DMS53 treated with DMSO at 0.1 percent for 48 hours (cell line): Measurements from ENCODE around the gene KCNQ5.
A peak's percentile ranks its signal among the peaks of the same experiment; 100 is the strongest.
"Not testable (repeated sequence)": the region's sequence is repeated elsewhere in the genome, so short reads cannot be mapped to it uniquely, and the experiment has no call there.

Experiments used
- DNase-seq: peaks from one replicate; lab custom pipeline; 2025; ENCODE audit not compliant: unreplicated experiment; lab: John Stamatoyannopoulos, UW

KCNQ5 gene

GRCh38 chr6:72947534-72947933, 325.7 kb downstream of the KCNQ5 start:
- DNase-seq, result no peak

- no peak for DNase-seq
Observed at GRCh38 chr6:72948153-72948552, 326.3 kb downstream of the KCNQ5 start.

GRCh38 chr6:72950114-72950860, 328.4 kb downstream of the KCNQ5 start:
- DNase-seq, result peak; percentile 68

GRCh38 chr6:72952808-72953630, 331.2 kb downstream of the KCNQ5 start:
- peak; percentile 95 for DNase-seq

- no peak for DNase-seq
Observed at GRCh38 chr6:72953971-72954381, 332.1 kb downstream of the KCNQ5 start.

GRCh38 chr6:72954716-72955115, 332.9 kb downstream of the KCNQ5 start:
- no peak for DNase-seq

GRCh38 chr6:72955666-72956065, 333.8 kb downstream of the KCNQ5 start:
- no peak for DNase-seq

GRCh38 chr6:72956272-72956671, 334.4 kb downstream of the KCNQ5 start:
- no peak for DNase-seq

- DNase-seq, result no peak
Observed at GRCh38 chr6:72959821-72960220, 338.0 kb downstream of the KCNQ5 start.

GRCh38 chr6:72963946-72964345, 342.1 kb downstream of the KCNQ5 start:
- no peak for DNase-seq

- peak; percentile 18 for DNase-seq
Observed at GRCh38 chr6:72966628-72967280, 344.9 kb downstream of the KCNQ5 start.

GRCh38 chr6:72967329-72967728, 345.5 kb downstream of the KCNQ5 start:
- no peak for DNase-seq

GRCh38 chr6:72968704-72969103, 346.8 kb downstream of the KCNQ5 start:
- peak; percentile 96 for DNase-seq

GRCh38 chr6:72969666-72970065, 347.8 kb downstream of the KCNQ5 start:
- DNase-seq, result peak; percentile 51

- DNase-seq, result peak; percentile 55
Observed at GRCh38 chr6:72972579-72972978, 350.7 kb downstream of the KCNQ5 start.

- DNase-seq, result peak; percentile 90
Observed at GRCh38 chr6:72974276-72974675, 352.4 kb downstream of the KCNQ5 start.

- no peak for DNase-seq
Observed at GRCh38 chr6:72975352-72975752, 353.5 kb downstream of the KCNQ5 start.

- no peak for DNase-seq
Observed at GRCh38 chr6:72976484-72976883, 354.6 kb downstream of the KCNQ5 start.

- DNase-seq, result peak; percentile 69
Observed at GRCh38 chr6:72977114-72977513, 355.2 kb downstream of the KCNQ5 start.

- DNase-seq, result not testable (repeated sequence)
Observed at GRCh38 chr6:72978808-72979207, 356.9 kb downstream of the KCNQ5 start.

- not testable (repeated sequence) for DNase-seq
Observed at GRCh38 chr6:72984189-72984831, 362.4 kb downstream of the KCNQ5 start.
